Left ventricle myocardium superior (tissue), 1 donor: ENCODE measurements around the gene ENTREP1. TPM values are rescaled to one million over a fixed set of nuclear protein-coding genes. Genes with fewer than 3 reads are reported as not detected.
"Not testable (repeated sequence)": the region's sequence is repeated elsewhere in the genome, so short reads cannot be mapped to it uniquely, and the experiment has no call there.

Experiments
- ATAC-seq: fragments of 200-7000 bp; cut with Tn5 transposase; one replicate; pipeline ENCODE4 v1.9.1; 2020; ENCODE audit warnings: mild to moderate bottlenecking, moderate library complexity
- DNase-seq: peaks from one replicate; pipeline ENCODE4 v3.0.0-alpha.2; 2020
- intact Hi-C: fragments of 100-400 bp; cut with micrococcal nuclease; formaldehyde crosslinking; loops from one replicate; pipeline ENCODE4 v1.11.0; 2022
- total RNA-seq: library from RNA; stranded (reverse); fragmentation: NEBNext Ultra II Directional; extraction: Animal tissue kit (Norgen Biotek cat#: 25700); gene quantifications from one replicate; pipeline ENCODE4 v1.2.1, GENCODE V29; 2021
- donor health status: DM: no; HTN: yes; CAD: no; lungs with severe emphysema.

Gene ENTREP1
- total RNA-seq, 1 donor from 2014 or later = 21.3 TPM

- intact Hi-C loops = no loop called here
- no peak for ATAC-seq
- no peak for DNase-seq
Measured at GRCh38 chr9:69431777-69432176, 106.8 kb downstream of the ENTREP1 start.

GRCh38 chr9:69432623-69433022 lies 107.6 kb downstream of the ENTREP1 start:
- intact Hi-C loops = no loop called here

GRCh38 chr9:69433392-69433791 lies 108.4 kb downstream of the ENTREP1 start:
- DNase-seq (no peak), ATAC-seq (no peak)
- intact Hi-C loops = no loop called here

More at GRCh38 chr9:69432623-69433022, 107.6 kb downstream of the ENTREP1 start:
- ATAC-seq (no peak), DNase-seq (no peak)

- no peak for ATAC-seq
- intact Hi-C loops = no loop called here
- no peak for DNase-seq
Measured at GRCh38 chr9:69433968-69434367, 109.0 kb downstream of the ENTREP1 start.

- DNase-seq, intact Hi-C loops, ATAC-seq: not testable (repeated sequence)
Measured at GRCh38 chr9:69439654-69440053, 114.6 kb downstream of the ENTREP1 start.

- intact Hi-C loops, DNase-seq, ATAC-seq: not testable (repeated sequence)
Measured at GRCh38 chr9:69440254-69440955, 115.4 kb downstream of the ENTREP1 start.

Other genes starting within 250 kb of the ENTREP1 start
- 123 TPM for gene TJP2, start 150.9 kb upstream of the ENTREP1 start, total RNA-seq